HL-60 (cell line): Measurements from ENCODE around the gene SLC35D3.

ENCODE experiments used
- GABPA ChIP-seq: IDR thresholded peaks from 2 replicates; pipeline ENCODE4 v1.6.1; 2012; ENCODE audit warnings: low read depth
- POLR2AphosphoS5 ChIP-seq: IDR thresholded peaks from 2 replicates; pipeline ENCODE4 v1.6.1; 2012; ENCODE audit warnings: low read depth
- REST ChIP-seq: IDR thresholded peaks from 2 replicates; pipeline ENCODE4 v1.6.1; 2012; ENCODE audit warnings: low read depth; ENCODE audit not compliant: insufficient replicate concordance
- TF ChIP-seq, protein P1 (sequence below): IDR thresholded peaks from one replicate; pipeline ENCODE4 v1.5.1; 2011; ENCODE audit warnings: low read length, control low read depth, inconsistent platforms; ENCODE audit not compliant: insufficient read depth

- TF ChIP-seq, protein P1, sequence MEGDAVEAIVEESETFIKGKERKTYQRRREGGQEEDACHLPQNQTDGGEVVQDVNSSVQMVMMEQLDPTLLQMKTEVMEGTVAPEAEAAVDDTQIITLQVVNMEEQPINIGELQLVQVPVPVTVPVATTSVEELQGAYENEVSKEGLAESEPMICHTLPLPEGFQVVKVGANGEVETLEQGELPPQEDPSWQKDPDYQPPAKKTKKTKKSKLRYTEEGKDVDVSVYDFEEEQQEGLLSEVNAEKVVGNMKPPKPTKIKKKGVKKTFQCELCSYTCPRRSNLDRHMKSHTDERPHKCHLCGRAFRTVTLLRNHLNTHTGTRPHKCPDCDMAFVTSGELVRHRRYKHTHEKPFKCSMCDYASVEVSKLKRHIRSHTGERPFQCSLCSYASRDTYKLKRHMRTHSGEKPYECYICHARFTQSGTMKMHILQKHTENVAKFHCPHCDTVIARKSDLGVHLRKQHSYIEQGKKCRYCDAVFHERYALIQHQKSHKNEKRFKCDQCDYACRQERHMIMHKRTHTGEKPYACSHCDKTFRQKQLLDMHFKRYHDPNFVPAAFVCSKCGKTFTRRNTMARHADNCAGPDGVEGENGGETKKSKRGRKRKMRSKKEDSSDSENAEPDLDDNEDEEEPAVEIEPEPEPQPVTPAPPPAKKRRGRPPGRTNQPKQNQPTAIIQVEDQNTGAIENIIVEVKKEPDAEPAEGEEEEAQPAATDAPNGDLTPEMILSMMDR: no peak
- no peak for TF ChIP-seq POLR2AphosphoS5
- no peak for TF ChIP-seq REST
- TF ChIP-seq GABPA: no peak
Observed at GRCh38 chr6:136901212-136901784, 20.8 kb upstream of the SLC35D3 start.
